OCI-LY1 (cell line): ENCODE results near the gene LRRC56.

Experiments used
- H2AFZ ChIP-seq: fragments of 200-600 bp; sonication (generic), shearing (Covaris generic); 2 replicates; pipeline ENCODE4 v1.6.0; 2014; ENCODE audit warnings: antibody characterized with exemption, mild to moderate bottlenecking, low read length
- H3F3A ChIP-seq: fragments of 200-600 bp; sonication (generic), shearing (Covaris generic); 2 replicates; pipeline ENCODE4 v1.6.0; 2014; ENCODE audit warnings: mild to moderate bottlenecking, antibody characterized with exemption, low read length, moderate library complexity; ENCODE audit not compliant: insufficient read depth
- H3K27ac ChIP-seq: fragments of 200-600 bp; sonication (generic); 2 replicates; pipeline ENCODE4 v1.5.1; 2014; ENCODE audit warnings: low read length, mixed run types, mild to moderate bottlenecking, low read depth; ENCODE audit not compliant: poor library complexity, severe bottlenecking
- H3K27me3 ChIP-seq: fragments of 200-600 bp; sonication (generic); 2 replicates; pipeline ENCODE4 v1.6.0; 2014; ENCODE audit warnings: antibody characterized with exemption, mild to moderate bottlenecking, low read length, moderate library complexity; ENCODE audit not compliant: insufficient read depth
- H3K36me3 ChIP-seq: fragments of 200-600 bp; sonication (generic); 2 replicates; pipeline ENCODE4 v1.6.1; 2014; ENCODE audit warnings: mild to moderate bottlenecking, antibody characterized with exemption, low read length, moderate library complexity, mixed read lengths; ENCODE audit not compliant: insufficient read depth
- H3K4me1 ChIP-seq: fragments of 200-600 bp; sonication (generic); 2 replicates; pipeline ENCODE4 v1.5.1; 2014; ENCODE audit warnings: mild to moderate bottlenecking, low read length, moderate library complexity; ENCODE audit not compliant: insufficient read depth, severe bottlenecking
- H3K4me2 ChIP-seq: fragments of 200-600 bp; sonication (generic), shearing (Covaris generic); 2 replicates; pipeline ENCODE4 v1.6.1; 2014; ENCODE audit warnings: low read length
- H3K4me3 ChIP-seq: fragments of 200-600 bp; sonication (generic); 2 replicates; pipeline ENCODE4 v1.5.1; 2014; ENCODE audit warnings: low read length, low read depth, mild to moderate bottlenecking, mixed read lengths; ENCODE audit not compliant: poor library complexity, severe bottlenecking
- H3K79me2 ChIP-seq: fragments of 200-600 bp; shearing (Covaris generic); 2 replicates; pipeline ENCODE4 v1.6.1; 2016; ENCODE audit warnings: mixed run types, low read length, mixed read lengths; ENCODE audit not compliant: insufficient read depth
- H3K9ac ChIP-seq: fragments of 200-600 bp; sonication (generic), shearing (Covaris generic); 2 replicates; pipeline ENCODE4 v1.6.1; 2014; ENCODE audit warnings: mild to moderate bottlenecking, low read length, mixed read lengths
- H3K9me2 ChIP-seq: fragments of 200-600 bp; sonication (generic), shearing (Covaris generic); 2 replicates; pipeline ENCODE4 v1.6.1; 2014; ENCODE audit warnings: low read depth, mild to moderate bottlenecking, low read length, mixed read lengths
- H3K9me3 ChIP-seq: fragments of 200-600 bp; shearing (Covaris generic); 2 replicates; pipeline ENCODE4 v1.6.1; 2014; ENCODE audit warnings: low read length, mixed read lengths
- H4K20me1 ChIP-seq: fragments of 200-600 bp; sonication (generic), shearing (Covaris generic); 2 replicates; pipeline ENCODE4 v1.6.0; 2016; ENCODE audit warnings: mild to moderate bottlenecking, low read length; ENCODE audit not compliant: insufficient read depth
- CTCF ChIP-seq: fragments of 200-600 bp; sonication (generic), shearing (Covaris generic); IDR thresholded peaks from 2 replicates; pipeline ENCODE4 v1.5.1; 2017; ENCODE audit warnings: mild to moderate bottlenecking, antibody characterized with exemption, low read length, moderate library complexity, mixed read lengths
- EZH2 ChIP-seq: fragments of 200-600 bp; sonication (generic), shearing (Covaris generic); IDR thresholded peaks from 2 replicates; pipeline ENCODE4 v1.8.0; 2017; ENCODE audit warnings: borderline replicate concordance, mixed run types, mild to moderate bottlenecking, antibody characterized with exemption, low read length, moderate library complexity, mixed read lengths

LRRC56 gene

DNA sequence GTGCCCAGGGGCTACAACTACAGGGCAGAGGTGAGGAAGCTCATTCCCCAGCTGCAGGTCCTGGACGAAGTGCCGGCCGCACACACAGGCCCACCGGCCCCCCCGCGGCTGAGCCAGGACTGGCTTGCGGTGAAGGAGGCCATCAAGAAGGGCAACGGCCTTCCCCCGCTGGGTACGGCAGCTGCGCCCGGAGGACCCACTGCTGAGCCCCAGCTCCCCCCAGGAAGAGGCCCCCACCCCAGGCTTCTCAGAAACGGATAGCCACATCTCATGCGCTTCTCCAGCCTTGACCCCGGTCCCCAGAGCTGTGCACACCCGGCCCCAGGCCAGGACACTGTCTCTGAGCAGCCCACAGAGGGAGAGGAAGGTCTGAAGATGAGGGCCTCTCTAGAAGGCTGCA lies 13.8 kb downstream of the LRRC56 start:
- TF ChIP-seq CTCF (no peak), EZH2 (no peak)
- Histone ChIP-seq H3K9ac (no peak overlapping the region), H3K79me2 (no peaks in the 10 kb centered on the region), H3K27ac (no peak overlapping the region), H3K4me1 (peaks cover 18% of the 10 kb centered on the region), H4K20me1 (no peaks in the 10 kb centered on the region), H3K9me3 (no peaks in the 10 kb centered on the region), H3K9me2 (no peaks in the 10 kb centered on the region), H3F3A (no peaks in the 10 kb centered on the region), H3K4me3 (no peak overlapping the region), H3K4me2 (no peak overlapping the region), H2AFZ (no peak overlapping the region), H3K36me3 (no peaks in the 10 kb centered on the region; the same call in 1 of the 2 replicates), H3K27me3 (peaks cover 3% of the 10 kb centered on the region; the same call in 1 of the 2 replicates)

- peaks cover 3% of the 10 kb centered on the region; the same call in 1 of the 2 replicates for H3K27me3 ChIP-seq
- H3K9ac ChIP-seq = no peak overlapping the region
- H3K36me3 ChIP-seq = no peaks in the 10 kb centered on the region; the same call in 1 of the 2 replicates
These were observed 14.3 kb downstream of the LRRC56 start for GRCh38 chr11:551596-551995.

DNA sequence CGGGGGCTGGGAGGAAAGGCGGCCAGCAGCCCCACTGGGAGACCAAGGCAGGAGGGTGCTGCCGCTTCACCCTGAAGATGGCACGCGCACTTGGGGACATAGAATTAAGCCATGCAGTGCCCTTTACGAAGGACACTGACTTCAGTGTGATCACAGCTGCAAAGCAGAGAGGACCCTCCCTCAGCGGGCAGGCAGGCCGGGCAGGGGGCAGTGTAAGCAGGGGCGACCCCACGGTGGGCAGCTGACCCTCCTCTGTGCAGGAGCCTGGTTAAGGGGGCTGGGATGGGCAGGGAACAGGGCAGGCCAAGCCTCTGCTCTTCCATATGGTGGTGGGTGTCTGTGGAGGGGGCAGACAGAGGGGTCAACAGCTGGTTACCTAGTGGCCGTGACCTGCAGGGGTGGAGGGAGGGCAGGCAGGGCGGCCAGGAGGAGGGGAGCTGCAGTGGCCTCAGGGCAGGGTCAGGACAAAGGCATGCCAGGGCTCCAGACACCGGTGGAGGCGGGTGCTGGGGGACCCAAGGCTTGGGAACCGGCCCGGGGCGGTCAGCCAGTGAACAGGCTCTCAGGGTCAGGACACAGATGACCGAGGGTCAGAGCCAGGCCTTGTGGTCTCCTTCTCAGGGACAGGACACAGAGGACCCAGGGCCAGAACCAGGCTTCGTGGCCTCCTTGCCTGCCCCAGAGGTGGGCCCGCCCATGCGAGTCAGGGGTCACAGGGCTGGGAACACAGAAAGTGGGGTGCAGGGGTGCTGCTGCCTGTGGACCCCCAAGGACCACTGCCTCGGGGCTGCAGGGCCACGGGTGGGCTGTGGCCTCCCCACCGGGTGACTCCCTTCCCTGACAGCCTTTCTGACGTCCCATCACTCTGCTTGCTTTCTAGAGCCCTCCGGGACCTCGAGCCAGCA lies 16.0 kb downstream of the LRRC56 start:
- H3K9me2 ChIP-seq = no peaks in the 10 kb centered on the region
- H3K4me3 ChIP-seq = no peak overlapping the region
- H2AFZ ChIP-seq = no peak overlapping the region
- peaks cover 18% of the 10 kb centered on the region for H3K4me1 ChIP-seq
- H4K20me1 ChIP-seq = no peaks in the 10 kb centered on the region
- H3K27ac ChIP-seq = no peak overlapping the region
- H3K36me3 ChIP-seq = no peaks in the 10 kb centered on the region
- H3K79me2 ChIP-seq = no peaks in the 10 kb centered on the region
- H3K9me3 ChIP-seq = no peaks in the 10 kb centered on the region
- H3K27me3 ChIP-seq = peaks cover 7% of the 10 kb centered on the region
- no peak overlapping the region for H3K4me2 ChIP-seq
- no peak for TF ChIP-seq CTCF
- H3F3A ChIP-seq = no peaks in the 10 kb centered on the region
- H3K9ac ChIP-seq = no peak overlapping the region

More at GRCh38 chr11:551596-551995, 14.3 kb downstream of the LRRC56 start:
- Histone ChIP-seq H3K4me2 (no peak overlapping the region), H3K79me2 (no peaks in the 10 kb centered on the region), H2AFZ (no peak overlapping the region), H3K4me3 (no peak overlapping the region), H3K4me1 (peaks cover 18% of the 10 kb centered on the region), H3K9me2 (no peaks in the 10 kb centered on the region), H3K27ac (no peak overlapping the region), H3K9me3 (no peaks in the 10 kb centered on the region), H4K20me1 (no peaks in the 10 kb centered on the region), H3F3A (no peaks in the 10 kb centered on the region)
- TF ChIP-seq EZH2 = no peak
- no peak for TF ChIP-seq CTCF
